SKM-1 treated with dmso at 0.1 percent for 144 hours (cell line): ENCODE measurements around the gene TRIP12.
"Not testable (repeated sequence)": the region's sequence is repeated elsewhere in the genome, so short reads cannot be mapped to it uniquely, and the experiment has no call there.

Experiments
- DNase-seq: peaks from one replicate; lab custom pipeline; 2025; ENCODE audit not compliant: unreplicated experiment; lab: John Stamatoyannopoulos, UW

Gene TRIP12

GRCh38 chr2:229879191-229879950 is 42.4 kb downstream of the TRIP12 start:
- no peak for DNase-seq

- DNase-seq: no peak
Observed at GRCh38 chr2:229875549-229875948, 46.3 kb downstream of the TRIP12 start.

DNA sequence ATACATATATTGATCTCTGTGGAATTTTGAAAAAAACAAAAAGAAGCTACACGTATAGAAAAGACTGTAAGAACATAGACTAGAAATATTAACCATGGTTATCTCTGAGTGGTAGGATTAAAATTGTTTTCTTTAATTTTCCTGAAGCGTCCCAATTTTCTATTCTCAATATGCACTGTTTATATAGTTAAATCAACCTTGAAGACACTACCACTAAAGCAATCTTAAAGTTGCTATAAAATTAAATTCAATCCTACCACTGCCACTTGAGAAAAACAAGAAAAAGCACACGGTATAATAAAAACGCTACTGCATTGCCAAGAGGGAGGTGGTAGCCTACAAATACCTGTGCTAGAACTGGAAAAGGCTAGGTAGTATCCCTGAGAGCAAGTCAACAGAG is 47.2 kb downstream of the TRIP12 start:
- DNase-seq: no peak

DNA sequence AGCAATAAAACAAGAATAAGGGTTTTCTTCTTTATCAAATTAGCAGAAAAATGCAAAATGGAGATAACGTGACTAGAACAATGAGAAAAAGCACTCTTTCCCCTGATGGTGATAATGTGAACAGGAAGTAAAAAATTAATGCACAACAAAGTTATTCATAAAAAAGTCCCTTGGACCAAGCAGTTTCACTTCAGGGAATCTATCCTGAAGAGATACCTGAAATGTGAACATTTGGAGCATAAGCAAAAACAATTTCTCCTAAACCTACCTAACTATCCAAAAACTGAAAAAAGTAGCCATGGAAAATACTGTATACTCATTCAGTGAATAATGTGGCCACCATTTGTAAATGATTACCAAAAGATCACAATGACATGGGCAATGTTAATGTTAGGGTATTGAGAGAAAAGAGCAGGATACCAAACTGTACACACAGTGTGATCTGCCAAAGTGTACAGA is 48.7 kb downstream of the TRIP12 start:
- DNase-seq: no peak

GRCh38 chr2:229870903-229871656 is 50.7 kb downstream of the TRIP12 start:
- no peak for DNase-seq

- no peak for DNase-seq
Observed at GRCh38 chr2:229869226-229869625, 52.6 kb downstream of the TRIP12 start.

DNA sequence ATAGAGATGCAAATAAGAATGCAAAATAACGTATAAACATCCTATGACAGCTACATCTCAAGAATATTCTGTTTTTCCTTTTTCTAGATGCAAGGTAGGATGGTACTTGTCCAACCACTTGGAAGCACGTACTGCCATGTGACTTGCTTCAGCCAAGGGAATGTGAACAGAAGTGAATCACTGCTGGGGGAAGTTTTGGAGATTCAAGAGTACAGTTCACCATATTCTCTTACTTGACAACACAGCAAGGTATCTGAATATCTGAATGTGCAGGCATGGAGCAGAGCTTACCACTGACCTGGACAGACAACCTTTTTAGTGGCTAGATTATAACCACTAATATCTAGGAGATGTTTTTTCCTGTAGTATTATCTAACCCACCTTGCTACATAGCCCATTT is 53.0 kb downstream of the TRIP12 start:
- no peak for DNase-seq

DNA sequence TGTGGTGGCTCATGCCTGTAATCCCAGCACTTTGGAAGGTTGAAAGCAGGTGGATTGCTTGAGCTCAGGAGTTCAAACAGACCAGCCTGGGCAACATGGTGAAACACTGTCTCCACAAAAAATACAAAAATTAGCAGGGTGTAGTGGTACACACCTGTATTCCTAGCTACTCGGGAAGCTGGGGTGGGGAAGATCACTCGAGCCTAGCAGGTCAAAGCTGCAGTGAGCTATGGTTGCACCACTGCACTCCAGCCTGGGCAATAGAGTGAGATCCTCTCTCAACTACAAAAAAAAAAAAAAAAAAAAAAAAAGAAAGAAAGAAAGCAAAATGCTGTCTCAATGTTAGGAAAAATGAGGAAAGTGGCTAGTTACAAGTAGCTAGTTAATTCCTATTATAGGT is 56.8 kb downstream of the TRIP12 start:
- no peak for DNase-seq

DNA sequence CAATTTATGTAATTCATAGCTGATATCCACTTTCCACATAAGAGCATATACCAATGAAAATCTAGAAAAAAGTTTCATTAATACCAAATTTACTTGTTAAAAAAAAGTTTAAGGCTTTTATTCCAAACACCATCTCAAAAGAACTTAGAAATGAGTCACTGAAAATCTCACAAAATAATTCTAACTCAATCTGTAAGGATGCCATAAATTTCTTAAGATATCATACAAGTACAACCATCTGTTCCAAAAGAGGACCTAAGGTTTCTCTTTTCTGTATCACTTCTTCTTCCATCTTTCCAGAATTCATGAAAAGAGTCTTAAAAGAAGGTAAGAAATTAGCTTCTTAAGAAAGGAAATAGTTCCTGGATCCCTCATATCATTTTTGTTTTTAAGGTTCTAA is 60.4 kb downstream of the TRIP12 start:
- no peak for DNase-seq

GRCh38 chr2:229860334-229860733 is 61.5 kb downstream of the TRIP12 start:
- DNase-seq: no peak

GRCh38 chr2:229858351-229858750 is 63.5 kb downstream of the TRIP12 start:
- DNase-seq: no peak

- DNase-seq: no peak
Observed at GRCh38 chr2:229857634-229858033, 64.2 kb downstream of the TRIP12 start.

GRCh38 chr2:229856413-229856812 is 65.4 kb downstream of the TRIP12 start:
- DNase-seq: peak; percentile 28

GRCh38 chr2:229855116-229855515 is 66.7 kb downstream of the TRIP12 start:
- no peak for DNase-seq

- DNase-seq: no peak
Observed at GRCh38 chr2:229852565-229852964, 69.2 kb downstream of the TRIP12 start.

DNA sequence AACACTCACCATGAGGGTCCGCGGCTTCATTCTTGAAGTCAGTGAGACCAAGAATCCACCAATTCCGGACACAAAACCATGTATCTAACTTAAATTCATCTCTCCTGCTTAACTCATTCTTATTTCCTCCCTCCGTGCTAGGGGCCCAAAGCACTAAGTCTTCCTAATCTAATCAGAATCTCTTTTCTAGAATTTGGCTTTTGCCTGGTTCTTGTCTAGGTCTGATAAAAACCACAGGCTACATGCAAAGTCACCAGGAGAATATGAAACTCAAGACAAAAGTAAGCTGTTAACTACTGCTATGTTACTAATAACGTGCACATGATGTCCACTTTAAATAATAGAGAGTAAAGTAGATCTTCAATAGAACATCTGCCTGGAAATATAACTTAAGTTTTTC is 69.9 kb downstream of the TRIP12 start:
- DNase-seq: no peak

GRCh38 chr2:229850355-229851275 is 71.2 kb downstream of the TRIP12 start:
- DNase-seq: not testable (repeated sequence)

DNA sequence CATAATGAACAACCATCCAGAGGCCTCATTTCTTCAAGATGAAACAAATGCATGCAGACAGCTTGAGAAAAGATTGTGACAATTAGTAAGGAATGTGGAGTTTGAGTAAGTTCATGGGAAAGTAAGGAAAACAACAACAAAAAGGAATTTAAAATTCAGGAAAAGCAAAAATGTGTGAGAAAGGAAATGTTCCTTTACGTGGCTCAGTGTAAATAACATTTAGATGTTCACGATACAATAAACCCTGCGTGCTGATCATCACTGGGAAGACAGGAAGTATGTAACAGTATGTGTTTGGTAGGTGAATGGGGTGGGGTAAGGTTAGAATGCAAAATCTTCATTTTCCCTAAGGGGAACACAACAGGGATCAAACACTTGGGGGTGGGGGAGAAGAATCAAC is 72.7 kb downstream of the TRIP12 start:
- DNase-seq: no peak

DNA sequence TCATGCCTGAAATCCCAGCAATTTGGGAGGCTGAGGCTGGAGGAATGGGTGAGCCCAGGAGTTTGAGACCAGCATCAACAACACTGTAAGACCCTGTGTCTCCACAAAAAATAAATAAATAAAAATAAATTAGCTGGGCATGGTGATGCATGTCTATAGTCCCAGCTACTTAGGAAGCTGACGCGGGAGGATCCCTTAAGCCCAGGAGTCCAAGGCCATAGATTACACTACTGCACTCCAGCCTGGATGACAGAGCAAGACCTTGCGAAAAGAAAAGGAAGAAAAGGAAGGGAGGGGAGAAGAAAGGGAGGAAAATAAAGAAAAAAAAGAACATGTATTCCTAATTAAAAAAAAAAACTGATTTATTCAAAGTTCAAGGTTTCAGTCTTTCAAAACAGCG is 78.2 kb downstream of the TRIP12 start:
- DNase-seq: no peak

GRCh38 chr2:229838729-229839128 is 83.1 kb downstream of the TRIP12 start:
- no peak for DNase-seq

DNA sequence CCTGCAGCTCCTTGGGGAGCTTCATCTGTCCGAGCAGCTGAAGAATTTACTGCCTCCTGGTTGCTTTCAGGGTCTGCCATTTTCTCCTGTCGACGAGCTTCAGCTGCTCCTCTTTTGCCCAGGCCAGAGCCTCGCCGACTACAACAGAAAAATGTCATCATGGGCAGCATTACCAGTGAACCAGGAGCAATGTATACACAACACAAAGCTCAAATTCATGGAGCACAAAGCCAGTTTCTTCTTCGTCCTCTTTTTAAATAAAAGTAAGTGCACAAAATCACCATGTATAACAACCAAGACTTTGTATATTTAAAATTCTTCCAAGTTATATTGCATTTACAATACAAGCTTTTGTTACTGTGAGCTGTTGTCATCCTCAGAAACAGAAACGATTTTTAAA is 85.0 kb downstream of the TRIP12 start:
- no peak for DNase-seq
